SU-DHL-6 (cell line): ENCODE results near the gene KCNK1.

Experiments
- CTCF ChIP-seq: fragments of 200-600 bp; sonication (generic); IDR thresholded peaks from one replicate; pipeline ENCODE4 v1.5.1; 2017; ENCODE audit warnings: antibody characterized with exemption, mild to moderate bottlenecking, low read length, moderate library complexity; ENCODE audit not compliant: insufficient read depth, poor library complexity, severe bottlenecking
- EZH2phosphoT487 ChIP-seq: fragments of 200-600 bp; sonication (generic), shearing (Covaris generic); conservative IDR thresholded peaks from 2 replicates; pipeline ENCODE4 v1.6.1; 2018; ENCODE audit warnings: mild to moderate bottlenecking, antibody characterized with exemption, low read length, moderate library complexity, mixed read lengths

- no peak for TF ChIP-seq CTCF
- no peak for TF ChIP-seq EZH2phosphoT487
Observed at GRCh38 chr1:233607252-233608119, 6.4 kb upstream of the KCNK1 start.
